Measurements from ENCODE around the gene BAMBI.

The BAMBI gene

DNA sequence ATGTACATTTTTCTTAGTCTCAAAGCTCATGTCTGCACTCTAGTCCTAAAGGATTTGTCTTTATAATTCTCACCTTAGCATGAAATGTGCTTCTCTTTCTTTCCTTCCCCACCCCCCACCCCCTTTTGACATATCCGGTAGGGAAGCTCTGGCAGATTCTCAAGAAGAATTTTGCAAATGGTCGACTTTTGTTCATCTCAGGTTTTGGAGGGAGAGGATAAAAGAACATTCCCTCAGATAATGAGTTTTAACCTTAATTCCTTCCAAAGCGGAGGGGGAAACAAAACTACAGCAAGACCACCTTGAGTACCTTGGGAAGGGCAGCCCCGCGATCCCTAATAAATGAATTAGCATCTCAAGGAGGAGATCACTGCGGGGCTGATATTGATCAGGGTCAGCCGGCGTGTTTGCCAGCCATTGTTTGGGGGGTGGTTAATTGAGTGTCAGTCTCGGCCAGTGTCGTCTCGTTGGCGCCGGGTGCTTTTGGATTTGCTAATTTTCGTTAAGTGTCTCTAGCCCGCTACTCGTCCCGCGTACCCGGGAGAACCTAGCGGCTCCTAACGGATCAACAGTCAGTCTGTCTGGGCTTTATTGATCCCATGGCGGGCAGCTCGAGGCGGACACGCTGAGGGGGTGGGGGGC is 874 bp upstream of the BAMBI start:
- DNase-seq (ENCODE audit: low spot score) = no peak

DNA sequence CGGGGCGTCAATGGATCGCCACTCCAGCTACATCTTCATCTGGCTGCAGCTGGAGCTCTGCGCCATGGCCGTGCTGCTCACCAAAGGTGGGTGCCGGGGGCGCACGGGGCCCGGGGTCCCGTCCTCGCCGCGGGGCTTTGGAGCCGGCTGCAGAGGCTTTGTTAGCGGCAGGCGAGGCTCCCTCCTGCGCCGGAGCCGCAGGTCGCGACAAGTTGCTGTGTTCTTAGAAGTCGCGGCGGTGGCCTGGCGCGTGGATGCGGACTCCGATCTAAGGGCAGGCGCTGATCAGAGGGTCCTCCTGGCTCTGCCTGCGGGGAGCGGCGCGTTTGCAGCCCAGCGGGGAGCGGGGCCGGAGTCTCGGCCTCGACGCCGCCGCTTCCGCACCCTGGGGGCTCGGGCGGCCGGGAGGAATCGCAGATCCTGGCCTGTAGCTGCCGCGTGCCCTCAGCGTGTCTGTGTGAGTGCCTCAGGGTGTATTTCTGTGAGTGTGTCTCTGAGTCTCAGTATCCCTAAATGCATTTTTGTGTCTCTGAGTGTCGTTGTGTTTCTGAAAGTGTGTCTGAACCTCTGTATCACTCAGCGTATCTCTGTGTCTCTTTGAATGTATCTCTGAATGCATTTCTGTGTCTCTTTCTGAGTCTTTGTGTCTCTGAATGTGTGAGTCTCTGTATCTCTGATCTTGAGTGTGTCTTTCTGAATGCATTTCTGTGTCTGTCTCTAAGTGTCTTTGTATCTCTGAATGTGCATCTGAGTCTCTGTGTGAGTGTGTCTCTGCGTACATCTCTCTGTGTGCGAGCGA is 766 bp downstream of the BAMBI start:
- no peak for DNase-seq (ENCODE audit: low spot score)

DNA sequence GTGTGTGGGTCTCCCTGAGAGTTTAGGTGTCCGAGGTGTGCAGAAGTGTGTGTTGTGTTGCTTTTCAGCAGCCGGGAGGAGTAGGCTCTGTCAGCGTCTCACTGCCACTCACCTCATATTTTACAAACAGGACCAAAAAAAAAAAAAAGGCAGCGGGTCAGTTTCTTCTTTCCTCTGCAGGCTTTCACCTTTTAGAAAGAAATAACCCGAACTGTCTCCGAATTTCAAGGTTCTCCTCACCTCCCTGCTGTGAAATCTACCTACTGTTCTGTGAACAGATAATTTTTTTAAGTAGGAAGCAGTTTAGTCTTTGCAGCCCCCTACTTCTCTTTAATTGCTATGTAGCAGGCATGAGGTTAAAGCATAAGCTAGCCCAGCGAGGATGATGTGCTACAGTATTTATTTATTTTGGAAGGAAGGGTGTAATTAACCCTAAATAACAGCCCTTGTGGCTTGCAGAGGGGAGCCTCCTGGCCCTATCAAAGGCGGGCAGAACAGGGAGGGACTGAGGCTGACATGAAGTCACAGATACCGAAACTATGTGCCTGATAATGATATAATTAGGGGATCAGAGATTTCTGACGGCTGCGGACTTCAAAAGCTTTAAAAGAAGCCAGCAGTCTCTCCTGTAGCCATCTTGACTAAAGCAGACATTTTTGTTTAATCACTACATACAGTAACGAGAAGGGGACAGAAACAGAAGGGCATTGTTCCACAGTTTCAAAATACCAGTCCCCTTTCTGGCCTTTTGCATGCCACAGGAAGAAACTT is 1.6 kb downstream of the BAMBI start:
- DNase-seq (ENCODE audit: low spot score) = no peak

DNA sequence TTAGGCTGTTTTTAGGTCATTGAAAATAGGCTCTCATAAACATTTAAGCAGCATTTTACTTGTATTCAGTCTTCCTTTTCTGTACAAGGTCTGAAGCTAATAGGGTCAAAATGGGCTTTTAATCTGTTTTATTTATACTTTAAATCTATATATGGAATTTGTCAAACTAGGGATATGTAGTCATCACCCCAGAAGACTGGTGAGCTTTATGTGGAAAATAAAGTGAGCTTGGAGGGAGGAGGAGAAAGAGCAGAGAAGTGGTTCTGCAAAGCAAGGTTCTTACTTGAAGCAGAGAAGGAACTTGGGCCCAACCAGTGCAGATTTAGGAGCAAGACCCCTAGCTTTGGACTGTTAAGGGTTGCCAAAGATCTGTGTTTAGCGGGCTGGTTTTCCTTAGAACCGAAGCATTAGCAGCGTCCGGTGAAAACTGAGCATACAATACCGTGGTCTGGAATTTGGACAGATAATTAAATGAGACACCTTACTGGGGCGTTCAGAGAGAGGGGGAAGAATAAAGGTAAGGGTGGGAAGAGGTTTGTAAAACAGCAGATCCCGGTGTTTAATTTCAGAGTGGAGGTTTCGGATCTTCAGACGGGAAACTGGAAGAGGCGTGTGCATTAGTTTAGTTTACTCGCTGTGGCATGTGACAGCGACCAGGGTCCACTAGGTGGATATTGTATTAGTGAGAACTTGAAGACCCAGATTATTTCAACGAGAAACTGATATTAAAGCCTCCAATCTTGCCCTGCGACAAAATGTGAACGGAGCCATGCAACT is 2.4 kb downstream of the BAMBI start:
- DNase-seq (ENCODE audit: low spot score) = no peak

DNA sequence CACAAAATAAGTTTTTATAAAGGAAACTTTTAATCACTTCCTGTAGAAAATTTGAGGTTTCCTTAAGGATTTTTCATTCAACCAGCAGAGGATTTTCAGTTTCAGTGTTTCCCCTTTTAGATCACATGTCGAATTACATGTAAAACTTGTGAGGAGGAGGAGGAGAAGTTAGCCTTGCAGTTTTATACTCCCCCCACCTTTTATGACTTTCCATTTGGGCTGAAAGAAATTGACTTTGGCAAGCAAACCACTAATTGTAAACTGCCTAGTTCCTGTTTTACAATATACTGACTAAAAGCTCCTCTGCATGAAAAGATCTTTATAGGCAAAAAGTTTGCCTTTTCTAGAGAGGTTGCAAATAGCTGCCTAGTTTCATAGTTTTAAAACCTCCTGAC is 3.0 kb downstream of the BAMBI start:
- no peak for DNase-seq (ENCODE audit: low spot score)

DNA sequence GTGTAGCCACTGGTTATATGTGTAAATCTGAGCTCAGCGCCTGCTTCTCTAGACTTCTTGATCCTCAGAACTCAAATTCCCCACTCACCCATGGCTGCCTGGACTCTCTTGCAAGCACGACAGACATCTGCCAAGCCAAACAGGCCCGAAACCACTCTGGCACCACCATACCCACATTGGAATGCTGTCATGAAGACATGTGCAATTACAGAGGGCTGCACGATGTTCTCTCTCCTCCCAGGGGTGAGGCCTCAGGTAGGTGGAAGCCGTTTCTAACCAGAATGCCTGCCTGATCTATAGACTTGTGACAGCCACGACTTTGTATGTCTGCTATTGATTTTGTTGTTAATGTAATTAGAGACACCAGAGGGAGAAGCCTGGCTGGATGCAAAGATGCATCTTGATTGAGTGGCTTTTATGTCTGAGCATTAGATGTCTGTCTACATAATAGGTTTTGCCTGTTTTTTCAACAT is 4.0 kb downstream of the BAMBI start:
- no peak for DNase-seq (ENCODE audit: low spot score)

DNA sequence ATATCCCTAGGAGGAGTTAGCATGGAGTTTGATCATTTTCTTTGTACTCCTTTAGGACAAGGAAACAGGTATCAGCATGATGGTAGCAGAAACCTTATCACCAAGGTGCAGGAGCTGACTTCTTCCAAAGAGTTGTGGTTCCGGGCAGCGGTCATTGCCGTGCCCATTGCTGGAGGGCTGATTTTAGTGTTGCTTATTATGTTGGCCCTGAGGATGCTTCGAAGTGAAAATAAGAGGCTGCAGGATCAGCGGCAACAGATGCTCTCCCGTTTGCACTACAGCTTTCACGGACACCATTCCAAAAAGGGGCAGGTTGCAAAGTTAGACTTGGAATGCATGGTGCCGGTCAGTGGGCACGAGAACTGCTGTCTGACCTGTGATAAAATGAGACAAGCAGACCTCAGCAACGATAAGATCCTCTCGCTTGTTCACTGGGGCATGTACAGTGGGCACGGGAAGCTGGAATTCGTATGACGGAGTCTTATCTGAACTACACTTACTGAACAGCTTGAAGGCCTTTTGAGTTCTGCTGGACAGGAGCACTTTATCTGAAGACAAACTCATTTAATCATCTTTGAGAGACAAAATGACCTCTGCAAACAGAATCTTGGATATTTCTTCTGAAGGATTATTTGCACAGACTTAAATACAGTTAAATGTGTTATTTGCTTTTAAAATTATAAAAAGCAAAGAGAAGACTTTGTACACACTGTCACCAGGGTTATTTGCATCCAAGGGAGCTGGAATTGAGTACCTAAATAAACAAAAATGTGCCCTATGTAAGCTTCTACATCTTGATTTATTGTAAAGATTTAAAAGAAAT is 4.8 kb downstream of the BAMBI start:
- DNase-seq (ENCODE audit: low spot score) = no peak

DNA sequence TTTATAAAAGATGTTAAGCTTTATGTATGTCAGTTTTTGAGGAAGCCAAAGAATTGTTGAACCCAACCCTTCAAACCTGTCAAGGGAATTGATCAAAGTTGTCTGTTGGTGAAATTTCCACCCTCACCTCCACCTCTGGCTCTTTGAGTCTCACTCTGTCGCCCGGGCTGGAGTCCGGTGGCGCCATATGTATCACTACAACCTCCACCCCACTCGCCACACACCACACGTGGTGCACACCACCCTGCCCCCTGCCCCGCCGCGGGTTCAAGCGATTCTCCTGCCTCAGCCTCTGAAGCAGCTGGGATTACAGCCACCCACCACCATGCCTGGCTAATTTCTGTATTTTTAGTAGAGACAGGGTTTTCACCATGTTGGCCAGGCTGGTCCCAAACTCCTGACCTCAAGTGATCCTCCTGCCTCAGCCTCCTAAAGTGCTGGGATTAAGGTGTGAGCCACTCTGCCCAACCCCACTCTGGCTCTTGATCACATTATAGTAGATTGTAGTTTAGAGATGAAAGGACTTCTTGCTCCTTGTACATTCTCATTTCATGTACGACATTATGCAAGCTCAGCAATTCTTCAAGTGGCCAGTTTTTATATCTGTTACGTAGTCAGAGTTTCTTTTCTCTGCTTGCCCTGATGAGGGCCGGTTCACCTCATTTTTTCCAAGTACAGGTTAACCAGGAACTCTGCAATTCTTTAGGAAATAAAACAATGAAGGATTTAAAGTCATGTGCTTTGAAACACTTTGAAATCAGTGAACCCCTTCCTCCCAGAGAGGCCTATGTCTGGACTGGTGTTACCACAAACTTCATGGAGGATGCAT is 7.0 kb downstream of the BAMBI start:
- no peak for DNase-seq (ENCODE audit: low spot score)

DNA sequence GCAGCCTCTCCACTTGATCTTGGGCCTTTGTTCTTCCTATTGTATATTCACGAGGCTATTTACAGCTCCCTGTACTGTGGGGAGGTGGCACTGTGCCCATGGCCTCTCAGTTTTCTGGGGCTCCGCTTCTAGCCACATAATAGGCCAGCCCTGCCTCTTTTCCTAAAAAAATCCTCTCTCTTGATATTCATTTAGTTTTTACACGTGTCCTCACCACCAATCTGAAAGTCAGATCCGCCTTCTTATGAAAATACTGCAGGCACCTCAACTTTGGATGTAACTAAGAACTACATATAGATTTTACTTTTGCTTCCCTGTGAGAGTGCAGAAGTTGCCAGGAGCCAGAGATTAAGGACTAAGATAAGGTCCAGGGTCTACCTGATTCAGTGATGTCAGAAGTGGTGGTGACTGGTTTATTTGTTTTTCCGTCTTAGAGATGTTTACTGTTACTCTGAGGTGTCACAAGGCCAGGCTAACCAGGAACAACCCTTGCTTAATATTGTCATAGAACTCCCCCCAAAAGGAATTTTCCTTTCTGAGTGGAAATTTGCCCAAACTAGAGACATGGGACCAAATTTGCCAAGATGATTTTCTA is 7.8 kb downstream of the BAMBI start:
- no peak for DNase-seq (ENCODE audit: low spot score)

DNA sequence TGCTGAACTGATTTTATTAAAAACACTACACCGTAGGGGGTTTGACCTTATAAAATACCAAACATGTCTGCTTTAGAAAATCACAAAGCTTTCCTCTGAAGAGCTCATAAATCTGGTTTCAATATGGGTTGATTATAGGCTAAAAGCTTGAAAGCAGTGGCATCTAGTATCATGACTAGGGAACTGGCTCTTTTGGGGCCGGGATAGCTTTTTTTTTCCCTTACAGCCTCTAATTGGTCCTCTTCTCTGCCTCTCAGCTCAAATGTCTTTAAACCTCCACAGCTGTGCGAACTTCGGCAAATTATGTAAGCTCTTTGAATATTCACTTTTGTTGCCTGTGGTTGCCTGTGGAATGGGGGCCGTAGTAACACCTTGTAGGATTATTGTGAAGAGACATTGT is 8.4 kb downstream of the BAMBI start:
- no peak for DNase-seq (ENCODE audit: low spot score)

DNA sequence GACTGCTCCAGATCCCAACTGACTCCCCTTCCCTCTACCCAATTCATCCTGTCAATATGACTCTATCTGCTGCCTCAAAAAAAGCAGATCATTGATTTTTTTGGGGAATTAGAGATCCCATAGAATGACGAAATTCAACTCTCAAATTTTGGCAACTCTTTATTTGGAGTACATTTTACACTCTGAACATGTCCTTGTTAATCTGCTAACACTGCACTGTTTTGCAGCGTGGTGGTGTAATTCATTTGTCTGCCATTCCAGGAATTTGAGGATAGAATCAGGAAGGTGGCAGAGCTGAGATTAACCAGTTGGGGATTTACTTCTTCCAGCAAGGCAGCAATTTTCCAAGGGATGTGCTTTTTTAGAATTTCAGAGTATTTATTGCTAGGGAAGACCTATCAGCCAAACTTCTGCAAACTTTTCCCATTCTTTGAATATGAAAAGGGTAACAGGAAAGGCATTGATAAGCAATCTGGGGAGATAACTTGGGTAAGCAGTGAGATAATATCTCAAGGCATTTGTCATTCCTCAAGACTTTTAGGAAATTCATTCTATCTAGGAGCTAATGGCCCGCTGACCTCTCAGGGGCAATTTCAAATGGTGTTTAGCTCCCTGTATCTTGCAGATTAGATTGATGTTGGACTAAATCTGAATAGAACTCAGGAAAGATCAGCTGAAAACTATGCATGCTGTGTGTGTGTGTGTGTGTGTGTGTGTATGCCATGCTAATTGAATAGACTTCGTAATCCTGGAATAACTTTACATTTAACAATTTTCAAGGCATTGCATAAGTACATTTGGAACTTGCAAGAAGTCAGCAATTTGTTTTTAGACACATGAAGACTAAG is 9.7 kb downstream of the BAMBI start:
- no peak for DNase-seq (ENCODE audit: low spot score)

DNA sequence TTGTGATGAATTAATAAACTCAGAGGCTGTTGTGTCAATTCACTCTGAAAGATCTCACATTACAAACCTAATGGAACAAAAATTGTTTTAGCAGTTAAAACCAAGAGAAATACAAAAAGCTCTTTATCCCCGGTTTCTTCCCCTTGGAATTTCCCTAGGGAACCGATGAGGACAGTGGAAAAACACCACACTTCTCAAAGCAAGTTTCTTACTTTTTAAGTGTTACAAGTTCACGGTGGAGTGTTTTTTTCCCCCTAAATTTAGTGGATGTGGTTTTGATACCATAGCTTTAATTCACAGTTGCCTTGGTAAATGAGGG is 10.3 kb downstream of the BAMBI start:
- DNase-seq (ENCODE audit: low spot score) = peak; percentile 64

DNA sequence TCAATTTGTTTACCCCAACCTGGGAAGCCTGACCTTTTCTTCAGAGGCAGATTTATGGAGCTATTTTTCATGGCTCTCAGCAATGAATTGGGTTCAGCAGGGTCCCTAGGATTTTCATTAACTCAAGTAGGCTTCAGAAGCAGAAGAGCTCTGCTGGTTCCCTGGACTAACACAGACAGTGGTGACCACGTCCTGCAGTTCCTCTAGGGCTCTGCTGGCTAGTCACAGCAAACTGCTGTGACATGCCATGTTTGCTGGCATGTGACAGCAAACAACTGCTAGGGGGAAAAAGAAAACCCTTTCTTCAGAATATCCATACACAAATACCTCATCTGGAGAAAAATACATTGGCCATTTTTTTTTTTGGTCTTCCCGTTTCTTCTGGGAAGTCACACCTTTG is 13.2 kb downstream of the BAMBI start:
- no peak for DNase-seq (ENCODE audit: low spot score)

DNA sequence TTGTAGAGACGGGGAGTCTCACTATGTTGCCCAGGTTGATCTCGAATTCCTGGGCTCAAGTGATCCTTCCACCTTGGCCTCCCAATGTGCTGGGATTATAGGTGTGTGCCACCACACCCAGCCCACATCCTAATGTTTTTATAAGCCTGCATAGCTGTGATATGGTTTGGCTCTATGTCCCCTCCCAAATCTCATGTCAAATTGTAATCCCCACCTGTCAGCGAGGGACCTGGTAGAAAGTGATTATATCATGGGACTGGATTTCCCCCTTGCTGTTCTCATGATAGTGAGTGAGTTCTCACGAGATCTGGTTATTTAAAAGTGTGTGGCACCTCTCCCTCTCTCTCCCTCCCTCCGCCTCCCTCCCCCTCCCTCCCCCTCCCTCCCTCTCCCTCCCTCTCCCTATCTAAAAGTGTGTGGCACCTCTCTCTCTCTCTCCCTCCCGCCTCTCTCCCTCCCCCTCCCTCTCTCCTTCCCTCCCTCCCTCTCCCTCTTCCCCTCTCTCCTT is 13.9 kb downstream of the BAMBI start:
- no peak for DNase-seq (ENCODE audit: low spot score)

DNA sequence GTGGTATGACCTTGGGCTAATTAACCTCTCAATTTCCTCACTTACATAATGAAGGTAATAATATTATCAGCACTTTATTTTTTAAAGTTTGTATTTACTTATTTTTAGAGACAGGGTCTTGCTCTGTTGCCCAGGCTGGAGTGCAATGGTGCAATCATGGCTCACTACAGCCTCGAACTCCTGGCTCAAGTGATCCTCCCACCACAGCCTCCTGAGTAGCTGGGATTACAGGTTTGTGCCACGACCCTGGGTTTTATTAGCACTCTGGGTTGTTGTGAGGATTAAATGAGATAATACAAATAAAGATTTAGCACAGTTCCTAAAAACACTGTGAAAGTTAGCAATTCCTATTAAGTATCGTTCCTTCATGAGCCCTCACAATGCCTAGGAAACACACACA is 14.7 kb downstream of the BAMBI start:
- no peak for DNase-seq (ENCODE audit: low spot score)

DNA sequence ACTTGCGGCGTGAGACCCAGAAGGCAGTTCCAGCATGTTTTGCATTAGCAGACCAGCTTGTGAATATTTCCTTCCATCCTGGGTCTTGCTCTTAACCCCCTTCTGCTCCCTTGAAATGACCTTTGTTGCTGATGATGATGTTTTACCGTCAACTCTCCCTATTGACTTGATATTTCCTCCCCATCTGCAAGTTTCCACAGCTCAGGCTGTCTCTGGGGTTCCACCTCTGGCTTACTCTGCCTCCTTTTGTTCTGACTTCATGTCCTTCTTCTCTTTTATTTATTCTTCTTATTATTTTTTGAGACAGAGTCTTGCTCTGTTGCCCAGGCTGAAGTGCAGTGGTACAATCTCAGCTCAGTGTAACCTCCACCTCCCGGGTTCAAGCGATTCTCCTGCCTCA is 17.2 kb downstream of the BAMBI start:
- DNase-seq (ENCODE audit: low spot score) = no peak

DNA sequence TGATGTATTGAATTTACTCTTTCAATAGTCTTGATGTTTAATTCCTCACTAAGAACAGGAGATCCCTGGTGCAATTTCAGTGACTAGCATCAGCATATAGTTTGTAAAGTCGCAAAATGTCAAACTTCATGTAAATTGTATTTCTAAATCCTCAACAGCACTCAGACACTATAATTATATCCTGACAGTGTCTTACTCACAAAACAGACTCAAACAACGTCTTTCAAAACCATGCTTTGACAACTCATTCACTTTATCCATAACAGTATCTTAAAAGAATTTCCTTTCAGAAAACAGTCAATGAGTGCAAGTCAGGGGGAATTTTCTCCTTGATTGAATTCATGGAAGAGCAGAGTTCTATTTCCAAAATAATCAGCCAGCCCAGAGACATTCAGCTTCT is 20.8 kb downstream of the BAMBI start:
- DNase-seq (ENCODE audit: low spot score) = no peak

DNA sequence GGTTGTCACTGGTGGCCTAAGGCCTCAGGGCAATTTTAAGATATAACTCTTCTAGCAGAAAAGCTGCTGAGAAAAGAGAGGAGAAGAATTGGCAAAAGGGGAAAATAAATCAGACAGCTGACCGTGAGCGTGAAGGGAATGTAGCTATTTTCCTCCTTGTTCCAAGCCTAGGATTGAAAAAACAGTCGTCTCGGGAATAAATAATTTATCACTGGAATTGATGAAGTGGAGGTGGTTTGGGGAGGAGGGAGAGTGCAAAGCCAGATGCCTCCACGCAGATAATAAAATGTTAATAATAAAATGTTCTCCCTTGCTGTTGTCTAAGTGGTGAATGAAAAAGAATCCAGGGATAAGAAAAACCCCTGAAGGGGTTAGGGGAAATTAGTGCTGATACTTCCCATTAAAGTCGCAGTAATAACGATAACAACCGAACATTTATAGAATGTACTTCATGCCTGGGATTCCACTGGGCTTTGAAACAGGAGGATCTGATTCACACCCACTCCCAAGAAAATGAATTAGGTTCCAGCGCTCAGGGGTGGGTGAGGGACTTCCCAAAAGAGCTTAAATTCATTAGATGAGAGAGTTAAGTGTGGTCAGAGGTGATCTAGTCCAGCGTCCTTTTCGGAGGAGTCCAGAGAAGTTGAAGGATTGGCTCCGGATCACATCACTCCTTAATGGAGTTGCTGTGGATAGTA is 27.3 kb downstream of the BAMBI start:
- no peak for DNase-seq (ENCODE audit: low spot score)

All from COLO829 (cell line).